Naive thymus-derived CD4-positive, alpha-beta T cell (primary cell): ENCODE results near the gene PCDHGA5. TPM values are rescaled to one million over a fixed set of nuclear protein-coding genes. Genes with fewer than 3 reads are reported as not detected.
"Not testable (repeated sequence)": the region's sequence is repeated elsewhere in the genome, so short reads cannot be mapped to it uniquely, and the experiment has no call there.

ENCODE experiments used
- ATAC-seq: fragments of 150-1000 bp; cut with Tn5 transposase; 2 replicates; pipeline ENCODE4 v1.10.0; 2021; ENCODE audit warnings: mild to moderate bottlenecking, moderate library complexity
- CTCF ChIA-PET: fragments of 350-600 bp; sonication (Branson Sonifier 250); formaldehyde crosslinking; loops from one replicate; lab custom pipeline; 2021; ENCODE audit warnings: antibody characterized with exemption; lab: Charles Lee
- POLR2A ChIA-PET: fragments of 350-600 bp; sonication (Branson Sonifier 250); formaldehyde crosslinking; loops from one replicate; lab custom pipeline; 2021; ENCODE audit warnings: antibody characterized with exemption, inconsistent platforms; lab: Charles Lee
- DNase-seq, 9 donors: peaks; one replicate each; pipeline versions ENCODE4 v3.0.0 to v3.0.0-alpha.2; 2020 to 2022; ENCODE audit warnings: mixed read lengths in 1 of 9
- H3K27ac ChIP-seq: one replicate; pipeline ENCODE4 v1.7.0; 2013; ENCODE audit warnings: mild to moderate bottlenecking, low read depth, low read length, moderate library complexity
- H3K27me3 ChIP-seq, 2 donors: one replicate each; pipeline ENCODE4 v1.7.0; 2013; ENCODE audit warnings: low read length in 2 of 2, mild to moderate bottlenecking in 2 of 2, moderate library complexity in 2 of 2; ENCODE audit not compliant: control insufficient read depth in 2 of 2, insufficient read depth in 2 of 2
- H3K36me3 ChIP-seq, 3 experiments: 1 replicate in 2 of 3; 2 replicates in 1 of 3; pipeline ENCODE4 v1.7.0; 2013; ENCODE audit warnings: low read length in 3 of 3, mild to moderate bottlenecking in 3 of 3, moderate library complexity in 1 of 3; ENCODE audit not compliant: insufficient read depth in 3 of 3, control insufficient read depth in 2 of 3
- H3K4me1 ChIP-seq, 2 donors: one replicate each; pipeline ENCODE4 v1.7.0; 2013; ENCODE audit warnings: low read length in 2 of 2, mild to moderate bottlenecking in 2 of 2, moderate library complexity in 1 of 2; ENCODE audit not compliant: control insufficient read depth in 2 of 2, insufficient read depth in 2 of 2
- H3K4me3 ChIP-seq: 2 replicates; pipeline ENCODE4 v1.7.0; 2013; ENCODE audit warnings: mild to moderate bottlenecking, low read length
- H3K9me3 ChIP-seq, 3 experiments: 1 replicate in 2 of 3; 2 replicates in 1 of 3; pipeline ENCODE4 v1.7.0; 2013; ENCODE audit warnings: low read length in 3 of 3; ENCODE audit not compliant: control insufficient read depth in 2 of 3
- H3K27ac Mint-ChIP-seq, 9 donors: one replicate each; pipeline ENCODE4 v1.8.0; 2020 to 2022; ENCODE audit warnings: mixed read lengths in 9 of 9, mild to moderate bottlenecking in 8 of 9, moderate library complexity in 5 of 9, inconsistent platforms in 2 of 9
- H3K27me3 Mint-ChIP-seq, 5 donors: one replicate each; pipeline ENCODE4 v1.8.0; 2021 to 2022; ENCODE audit warnings: mixed read lengths in 5 of 5, mild to moderate bottlenecking in 1 of 5
- H3K36me3 Mint-ChIP-seq, 5 donors: one replicate each; pipeline ENCODE4 v1.8.0; 2020 to 2022; ENCODE audit warnings: mixed read lengths in 5 of 5, mild to moderate bottlenecking in 3 of 5, inconsistent platforms in 1 of 5
- H3K4me1 Mint-ChIP-seq, 7 donors: one replicate each; pipeline ENCODE4 v1.8.0; 2020 to 2022; ENCODE audit warnings: mixed read lengths in 7 of 7, mild to moderate bottlenecking in 3 of 7, inconsistent platforms in 1 of 7
- H3K4me3 Mint-ChIP-seq, 10 donors: one replicate each; pipeline ENCODE4 v1.8.0; 2020 to 2022; ENCODE audit warnings: mild to moderate bottlenecking in 10 of 10, mixed read lengths in 10 of 10, moderate library complexity in 6 of 10, inconsistent platforms in 2 of 10
- H3K9me3 Mint-ChIP-seq, 11 donors: one replicate each; pipeline ENCODE4 v1.8.0; 2020 to 2022; ENCODE audit warnings: mixed read lengths in 11 of 11, mild to moderate bottlenecking in 4 of 11, inconsistent platforms in 1 of 11, moderate library complexity in 1 of 11
- intact Hi-C, 2 donors: fragments of 100-400 bp; cut with micrococcal nuclease; formaldehyde crosslinking; loops; one replicate each; pipeline ENCODE4 v1.15.1; 2023
- polyA plus RNA-seq, 2 donors: library from polyadenylated mRNA; unstranded; fragments of 300-500 nt; fragmentation: Illumina TruSeq; gene quantifications; one replicate each; pipeline ENCODE4 v1.2.3, GENCODE V29; 2021
- total RNA-seq, 6 experiments: library from RNA in 5 of 6; stranded (reverse) in 5 of 6; gene quantifications; 1 replicate in 5 of 6; 2 replicates in 1 of 6; pipeline ENCODE4 v1.2.3 and lab custom pipeline; 2021 to 2026

Gene PCDHGA5
- total and polyA plus RNA-seq, 7 experiments from 2014 or later = 0.11 to 0.34 (median 0.24) TPM; not detected in 2

- H3K4me3 Mint-ChIP-seq, CTCF ChIA-PET, intact Hi-C loops, ATAC-seq, H3K4me1 ChIP-seq, DNase-seq, H3K36me3 ChIP-seq, H3K4me1 Mint-ChIP-seq, POLR2A ChIA-PET, H3K4me3 ChIP-seq, H3K27ac ChIP-seq, H3K27ac Mint-ChIP-seq: not testable (repeated sequence)
- Histone ChIP-seq H3K9me3 (peaks cover 0 to 27% (median 0%) of the 10 kb centered on the region in 3 experiments), H3K27me3 (peaks cover 3 to 12% of the 10 kb centered on the region in 2 donors)
- Mint-ChIP-seq H3K9me3 (peaks cover 8 to 94% (median 58%) of the 10 kb centered on the region in 11 donors), H3K27me3 (peaks cover 18 to 91% (median 87%) of the 10 kb centered on the region in 5 donors), H3K36me3 (peaks cover 0 to 50% (median 7%) of the 10 kb centered on the region in 5 donors)
Measured at GRCh38 chr5:141346017-141346416, 17.9 kb upstream of the PCDHGA5 start.

GRCh38 chr5:141349917-141350619, 13.9 kb upstream of the PCDHGA5 start, which contains the start of gene PCDHGB1:
TSS of gene PCDHGB1 (plus strand) at chr5:141350099. CDS start at chr5:141350261, 162 bp downstream.
- intact Hi-C loops = no loop called here
- peaks cover 23 to 86% (median 83%) of the 10 kb centered on the region in 5 donors for H3K27me3 Mint-ChIP-seq
- CTCF ChIA-PET = no interaction called here

GRCh38 chr5:141351591-141351990, 12.4 kb upstream of the PCDHGA5 start:
- CTCF ChIA-PET = no interaction called here
- peaks cover 0 to 36% (median 5%) of the 10 kb centered on the region in 5 donors for H3K36me3 Mint-ChIP-seq
- intact Hi-C loops = no loop called here
- no peak for DNase-seq
- H3K36me3 ChIP-seq = no peaks in the 10 kb centered on the region
- H3K27ac Mint-ChIP-seq = no peak overlapping the region
- H3K9me3 ChIP-seq = peaks cover 0 to 46% (median 0%) of the 10 kb centered on the region in 3 experiments
- POLR2A ChIA-PET = no interaction called here
- no peak overlapping the region for H3K27ac ChIP-seq
- peaks cover 3 to 5% of the 10 kb centered on the region in 2 donors for H3K27me3 ChIP-seq
- no peak for ATAC-seq
- no peaks in the 10 kb centered on the region for H3K4me1 ChIP-seq
- peaks cover 28 to 91% (median 86%) of the 10 kb centered on the region in 5 donors for H3K27me3 Mint-ChIP-seq
- H3K4me1 Mint-ChIP-seq = peaks cover 0 to 3% (median 0%) of the 10 kb centered on the region in 7 donors
- no peak overlapping the region for H3K4me3 ChIP-seq
- peaks cover 6 to 93% (median 51%) of the 10 kb centered on the region in 11 donors for H3K9me3 Mint-ChIP-seq
- H3K4me3 Mint-ChIP-seq = no peak overlapping the region

More at GRCh38 chr5:141349917-141350619, 13.9 kb upstream of the PCDHGA5 start, which contains the start of gene PCDHGB1:
- peaks cover 3 to 5% of the 10 kb centered on the region in 2 donors for H3K27me3 ChIP-seq
- ATAC-seq = peak; percentile 47
- Mint-ChIP-seq H3K27ac (peak within 1 kb of the TSS in 1 of 9 donors; percentile 42), H3K36me3 (peaks cover 0 to 41% (median 7%) of the 10 kb centered on the region in 5 donors), H3K9me3 (peaks cover 7 to 90% (median 48%) of the 10 kb centered on the region in 11 donors), H3K4me1 (peaks cover 0 to 3% (median 0%) of the 10 kb centered on the region in 7 donors), H3K4me3 (peak within 1 kb of the TSS in 6 of 10 donors; percentile 2 to 79 (median 59))
- H3K4me1 ChIP-seq = no peaks in the 10 kb centered on the region
- H3K9me3 ChIP-seq = peaks cover 0 to 36% (median 0%) of the 10 kb centered on the region in 3 experiments
- H3K4me3 ChIP-seq = no peak within 1 kb of the TSS
- DNase-seq = peak in 2 of 9 donors; percentile 18 to 28
- no peak within 1 kb of the TSS for H3K27ac ChIP-seq
- no peaks in the 10 kb centered on the region for H3K36me3 ChIP-seq
- POLR2A ChIA-PET = no interaction called here

GRCh38 chr5:141354900-141355469, 9.0 kb upstream of the PCDHGA5 start, which contains the start of gene PCDHGA4:
TSS of gene PCDHGA4 (plus strand) at chr5:141355021. CDS start at chr5:141355108, 87 bp downstream.
- ATAC-seq = no peak
- Histone ChIP-seq H3K36me3 (no peaks in the 10 kb centered on the region), H3K27me3 (peaks cover 0 to 5% of the 10 kb centered on the region in 2 donors), H3K4me1 (no peaks in the 10 kb centered on the region), H3K9me3 (peaks cover 0 to 52% (median 0%) of the 10 kb centered on the region in 3 experiments), H3K27ac (no peak within 1 kb of the TSS), H3K4me3 (no peak within 1 kb of the TSS)
- H3K27ac Mint-ChIP-seq = no peak within 1 kb of the TSS
- intact Hi-C loops = loop anchor here in 1 of 2 donors (5.0 kb wide), 1 partner anchor 157 kb away; no protein-coding TSS in a partner anchor
- H3K4me3 Mint-ChIP-seq = peak within 1 kb of the TSS in 5 of 10 donors; percentile 27 to 55 (median 35)
- H3K36me3 Mint-ChIP-seq = peaks cover 0 to 38% (median 6%) of the 10 kb centered on the region in 5 donors
- peaks cover 28 to 90% (median 81%) of the 10 kb centered on the region in 5 donors for H3K27me3 Mint-ChIP-seq
- no peak for DNase-seq
- H3K4me1 Mint-ChIP-seq = peaks cover 0 to 5% (median under 1%) of the 10 kb centered on the region in 7 donors
- ChIA-PET POLR2A (no interaction called here), CTCF (no interaction called here)
- H3K9me3 Mint-ChIP-seq = peaks cover 8 to 91% (median 48%) of the 10 kb centered on the region in 11 donors

GRCh38 chr5:141355641-141356040, 8.3 kb upstream of the PCDHGA5 start:
- H3K27me3 ChIP-seq = peaks cover 0 to 6% of the 10 kb centered on the region in 2 donors
- H3K4me3 ChIP-seq = no peak overlapping the region
- CTCF ChIA-PET = no interaction called here
- Mint-ChIP-seq H3K27ac (no peak overlapping the region), H3K36me3 (peaks cover 0 to 33% (median 6%) of the 10 kb centered on the region in 5 donors), H3K4me1 (peaks cover 0 to 5% (median 2%) of the 10 kb centered on the region in 7 donors), H3K4me3 (peak overlapping the region in 1 of 10 donors; percentile 34), H3K9me3 (peaks cover 8 to 91% (median 49%) of the 10 kb centered on the region in 11 donors), H3K27me3 (peaks cover 26 to 90% (median 81%) of the 10 kb centered on the region in 5 donors)
- H3K9me3 ChIP-seq = peaks cover 0 to 52% (median 0%) of the 10 kb centered on the region in 3 experiments
- intact Hi-C loops = loop anchor here in 1 of 2 donors (5.0 kb wide), 1 partner anchor 157 kb away; no protein-coding TSS in a partner anchor
- no peak overlapping the region for H3K27ac ChIP-seq
- POLR2A ChIA-PET = interaction anchor here (1.2 kb wide), 1 partner anchor 35 kb away, joined by 5 read pairs; the partner anchor contains the start of gene TAF7
- DNase-seq (no peak), ATAC-seq (no peak)
- H3K36me3 ChIP-seq = no peaks in the 10 kb centered on the region
- H3K4me1 ChIP-seq = no peaks in the 10 kb centered on the region

GRCh38 chr5:141356133-141356532, 7.8 kb upstream of the PCDHGA5 start:
- Histone ChIP-seq H3K36me3 (no peaks in the 10 kb centered on the region), H3K27me3 (peaks cover 0 to 7% of the 10 kb centered on the region in 2 donors), H3K4me3 (no peak overlapping the region), H3K27ac (no peak overlapping the region), H3K9me3 (peaks cover 0 to 52% (median 0%) of the 10 kb centered on the region in 3 experiments), H3K4me1 (no peaks in the 10 kb centered on the region)
- Mint-ChIP-seq H3K27me3 (peaks cover 31 to 90% (median 81%) of the 10 kb centered on the region in 5 donors), H3K4me1 (peaks cover 0 to 5% (median 2%) of the 10 kb centered on the region in 7 donors), H3K4me3 (peak overlapping the region in 2 of 10 donors; percentile 27 to 53), H3K9me3 (peaks cover 8 to 91% (median 49%) of the 10 kb centered on the region in 11 donors), H3K36me3 (peaks cover 0 to 31% (median 11%) of the 10 kb centered on the region in 5 donors), H3K27ac (no peak overlapping the region)
- DNase-seq (no peak), ATAC-seq (no peak)
- ChIA-PET POLR2A (interaction anchor here (1.2 kb wide), 1 partner anchor 36 kb away, joined by 5 read pairs; the partner anchor contains the start of gene TAF7), CTCF (no interaction called here)
- intact Hi-C loops = loop anchor here in 1 of 2 donors (5.0 kb wide), 1 partner anchor 156 kb away; no protein-coding TSS in a partner anchor
